Nephron (organoid): ENCODE measurements around the gene NMNAT3.

Experiments
- H3K27ac Mint-ChIP-seq, 3 experiments: 2 replicates each; pipeline ENCODE4 v1.8.0; 2020; ENCODE audit warnings: mixed read lengths in 3 of 3, mild to moderate bottlenecking in 2 of 3, moderate library complexity in 1 of 3
- H3K27me3 Mint-ChIP-seq: 2 replicates; pipeline ENCODE4 v1.8.0; 2021; ENCODE audit warnings: low read depth, mild to moderate bottlenecking, moderate library complexity, mixed read lengths
- H3K36me3 Mint-ChIP-seq: 2 replicates; pipeline ENCODE4 v1.8.0; 2020; ENCODE audit warnings: low read depth, mixed read lengths
- H3K4me1 Mint-ChIP-seq: 2 replicates; pipeline ENCODE4 v1.8.0; 2020; ENCODE audit warnings: mixed read lengths
- H3K4me3 Mint-ChIP-seq, 3 experiments: 2 replicates each; pipeline ENCODE4 v1.8.0; 2020; ENCODE audit warnings: mild to moderate bottlenecking in 3 of 3, mixed read lengths in 3 of 3, moderate library complexity in 2 of 3
- H3K9me3 Mint-ChIP-seq: 2 replicates; pipeline ENCODE4 v1.8.0; 2020; ENCODE audit warnings: mixed read lengths
- TF ChIP-seq, protein P1 (sequence below), 3 experiments: fragments of 200-600 bp; sonication (generic); IDR thresholded peaks; one replicate each; pipeline ENCODE4 v1.5.0; 2021; ENCODE audit warnings: antibody characterized with exemption in 3 of 3; ENCODE audit not compliant: unreplicated experiment in 3 of 3

Gene NMNAT3

DNA sequence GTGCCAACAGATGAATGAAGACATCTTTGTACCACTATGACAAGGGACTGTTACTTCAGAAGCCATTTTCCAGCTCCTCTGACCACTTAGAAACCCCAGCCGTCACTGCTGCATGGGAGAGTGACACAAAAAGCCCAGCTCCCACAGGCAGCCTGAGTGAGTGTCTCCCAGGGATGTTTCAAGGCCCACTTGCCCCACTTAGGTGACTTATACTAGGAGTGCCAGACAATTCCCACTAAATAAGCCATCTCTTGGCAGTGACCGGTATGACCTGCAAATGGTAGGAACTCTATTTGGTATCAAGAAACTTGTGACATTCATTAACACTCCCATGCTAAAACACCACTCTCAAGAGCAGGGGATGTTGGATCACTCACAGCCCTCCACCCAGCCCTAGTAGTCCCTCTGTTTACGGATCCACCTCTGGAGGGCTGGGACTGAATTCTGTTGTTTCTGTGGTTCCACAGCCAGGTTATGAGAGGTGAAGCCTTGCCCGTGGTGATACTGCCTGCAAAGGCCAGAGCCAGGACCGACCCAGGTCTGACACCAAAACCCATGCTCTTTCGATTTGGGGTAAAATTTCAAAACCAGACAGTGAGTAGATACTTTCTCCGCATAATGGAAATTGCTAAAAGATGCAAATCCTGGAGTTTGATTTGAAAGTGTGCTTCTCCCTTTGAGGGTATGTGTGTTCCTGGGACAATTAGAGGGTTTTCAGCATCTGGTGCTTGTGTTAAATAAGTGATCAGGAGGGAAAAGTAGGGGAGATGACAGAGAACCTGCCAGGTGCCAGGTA is 152.7 kb downstream of the NMNAT3 start:
- H3K27ac Mint-ChIP-seq, result peak overlapping the region in 1 of 3 experiments; percentile 13
- H3K27me3 Mint-ChIP-seq, result no peaks in the 10 kb centered on the region
- peaks cover 69% of the 10 kb centered on the region for H3K36me3 Mint-ChIP-seq
- no peaks in the 10 kb centered on the region for H3K9me3 Mint-ChIP-seq
- H3K4me1 Mint-ChIP-seq, result peaks cover 25% of the 10 kb centered on the region
- H3K4me3 Mint-ChIP-seq, result no peak overlapping the region
- TF ChIP-seq, protein P1, sequence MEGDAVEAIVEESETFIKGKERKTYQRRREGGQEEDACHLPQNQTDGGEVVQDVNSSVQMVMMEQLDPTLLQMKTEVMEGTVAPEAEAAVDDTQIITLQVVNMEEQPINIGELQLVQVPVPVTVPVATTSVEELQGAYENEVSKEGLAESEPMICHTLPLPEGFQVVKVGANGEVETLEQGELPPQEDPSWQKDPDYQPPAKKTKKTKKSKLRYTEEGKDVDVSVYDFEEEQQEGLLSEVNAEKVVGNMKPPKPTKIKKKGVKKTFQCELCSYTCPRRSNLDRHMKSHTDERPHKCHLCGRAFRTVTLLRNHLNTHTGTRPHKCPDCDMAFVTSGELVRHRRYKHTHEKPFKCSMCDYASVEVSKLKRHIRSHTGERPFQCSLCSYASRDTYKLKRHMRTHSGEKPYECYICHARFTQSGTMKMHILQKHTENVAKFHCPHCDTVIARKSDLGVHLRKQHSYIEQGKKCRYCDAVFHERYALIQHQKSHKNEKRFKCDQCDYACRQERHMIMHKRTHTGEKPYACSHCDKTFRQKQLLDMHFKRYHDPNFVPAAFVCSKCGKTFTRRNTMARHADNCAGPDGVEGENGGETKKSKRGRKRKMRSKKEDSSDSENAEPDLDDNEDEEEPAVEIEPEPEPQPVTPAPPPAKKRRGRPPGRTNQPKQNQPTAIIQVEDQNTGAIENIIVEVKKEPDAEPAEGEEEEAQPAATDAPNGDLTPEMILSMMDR (IDR thresholded peaks at IDR 0.05; ENCODE audit: unreplicated experiment in 3 of 3), result no peak

DNA sequence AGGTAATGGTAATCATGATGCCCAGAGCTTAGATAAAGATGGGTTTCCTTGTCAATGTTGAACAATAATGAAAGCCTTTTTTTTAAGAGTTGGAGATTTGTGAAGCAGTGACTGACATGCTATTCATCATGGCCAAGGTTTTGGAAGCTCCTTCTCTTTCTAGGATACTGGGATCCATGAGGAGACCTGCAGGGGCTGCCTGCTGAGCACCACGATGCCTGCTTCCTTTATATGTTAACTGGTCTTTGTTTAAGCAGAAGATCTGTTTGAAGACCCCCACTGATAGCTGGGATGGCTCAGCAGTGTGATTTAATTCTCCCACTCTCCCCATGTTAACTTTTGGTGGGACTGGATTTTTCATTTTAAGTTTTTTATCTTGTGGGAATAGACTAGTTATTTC is 154.1 kb downstream of the NMNAT3 start:
- Mint-ChIP-seq H3K9me3 (no peaks in the 10 kb centered on the region), H3K27ac (peak overlapping the region in 2 of 3 experiments; percentile 13 to 58), H3K4me1 (peaks cover 22% of the 10 kb centered on the region), H3K27me3 (no peaks in the 10 kb centered on the region), H3K4me3 (no peak overlapping the region), H3K36me3 (peaks cover 67% of the 10 kb centered on the region)
- TF ChIP-seq, protein P1 (IDR thresholded peaks at IDR 0.05; ENCODE audit: unreplicated experiment in 3 of 3), result no peak

DNA sequence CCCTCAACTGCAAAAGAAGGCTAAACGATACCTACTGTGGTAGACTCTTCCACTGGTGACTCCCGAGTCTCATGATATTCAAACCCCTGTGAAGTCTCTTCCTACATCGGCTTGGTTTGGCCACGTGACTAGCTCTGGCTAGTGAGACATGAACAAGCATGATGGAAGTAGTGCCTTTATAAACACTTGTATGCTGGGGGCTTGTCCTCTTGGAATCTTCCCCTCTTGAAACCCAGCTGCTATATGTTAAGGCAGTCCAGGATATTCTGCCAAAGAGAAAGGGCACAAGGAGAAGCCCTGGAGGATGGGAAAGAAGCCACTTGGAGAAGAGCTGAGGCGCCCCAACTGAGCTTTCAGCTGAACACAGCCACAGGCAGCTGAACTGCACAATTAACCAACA is 154.6 kb downstream of the NMNAT3 start:
- H3K9me3 Mint-ChIP-seq, result no peaks in the 10 kb centered on the region
- TF ChIP-seq, protein P1 (IDR thresholded peaks at IDR 0.05; ENCODE audit: unreplicated experiment in 3 of 3), result no peak
- H3K36me3 Mint-ChIP-seq, result peaks cover 66% of the 10 kb centered on the region
- H3K27ac Mint-ChIP-seq, result no peak overlapping the region
- no peaks in the 10 kb centered on the region for H3K27me3 Mint-ChIP-seq
- no peak overlapping the region for H3K4me3 Mint-ChIP-seq
- peaks cover 24% of the 10 kb centered on the region for H3K4me1 Mint-ChIP-seq

DNA sequence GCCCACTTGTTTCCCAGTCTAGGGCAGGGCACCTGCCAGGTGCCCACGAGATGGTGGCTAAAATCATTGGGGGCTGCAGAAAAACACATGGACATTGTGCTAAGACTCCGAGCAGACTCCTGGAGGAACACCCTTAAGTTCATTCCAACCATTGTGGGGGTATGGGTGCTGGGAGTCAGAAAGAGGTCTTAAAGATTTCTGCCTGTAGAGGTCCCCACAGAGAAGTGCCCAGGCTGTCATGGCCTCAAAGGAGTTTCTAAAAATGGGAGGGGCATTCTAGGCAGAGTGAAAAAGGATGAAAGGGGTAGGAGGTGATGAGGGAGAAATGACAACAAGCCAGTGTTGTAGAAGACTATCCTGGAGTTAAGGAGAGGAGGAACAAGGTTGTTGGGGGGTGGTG is 155.4 kb downstream of the NMNAT3 start:
- no peaks in the 10 kb centered on the region for H3K27me3 Mint-ChIP-seq
- TF ChIP-seq, protein P1 (IDR thresholded peaks at IDR 0.05; ENCODE audit: unreplicated experiment in 3 of 3), result no peak
- peaks cover 30% of the 10 kb centered on the region for H3K4me1 Mint-ChIP-seq
- H3K27ac Mint-ChIP-seq, result no peak overlapping the region
- H3K36me3 Mint-ChIP-seq, result peaks cover 68% of the 10 kb centered on the region
- H3K4me3 Mint-ChIP-seq, result no peak overlapping the region
- no peaks in the 10 kb centered on the region for H3K9me3 Mint-ChIP-seq

DNA sequence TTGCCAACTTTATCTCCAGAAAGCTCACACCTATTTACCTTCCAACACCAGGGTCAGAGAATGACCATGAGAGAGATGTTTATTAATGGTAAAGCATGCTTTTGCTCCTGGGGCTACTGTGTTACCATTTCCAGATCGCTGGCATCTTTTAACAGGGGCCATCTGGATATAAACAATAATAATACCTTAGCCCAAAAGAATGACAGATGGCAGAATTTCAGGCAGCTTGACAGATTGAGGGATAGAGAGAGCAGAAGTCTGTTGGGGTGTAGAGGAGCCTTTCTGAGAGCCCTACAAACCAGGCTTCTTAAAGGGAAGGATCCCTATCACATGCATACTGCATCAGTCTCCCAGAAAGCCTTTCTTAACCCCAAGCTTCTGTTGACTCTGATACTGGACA is 156.0 kb downstream of the NMNAT3 start:
- Mint-ChIP-seq H3K9me3 (no peaks in the 10 kb centered on the region), H3K36me3 (peaks cover 68% of the 10 kb centered on the region), H3K4me3 (no peak overlapping the region), H3K4me1 (peaks cover 29% of the 10 kb centered on the region), H3K27ac (no peak overlapping the region), H3K27me3 (no peaks in the 10 kb centered on the region)
- TF ChIP-seq, protein P1 (IDR thresholded peaks at IDR 0.05; ENCODE audit: unreplicated experiment in 3 of 3), result no peak

DNA sequence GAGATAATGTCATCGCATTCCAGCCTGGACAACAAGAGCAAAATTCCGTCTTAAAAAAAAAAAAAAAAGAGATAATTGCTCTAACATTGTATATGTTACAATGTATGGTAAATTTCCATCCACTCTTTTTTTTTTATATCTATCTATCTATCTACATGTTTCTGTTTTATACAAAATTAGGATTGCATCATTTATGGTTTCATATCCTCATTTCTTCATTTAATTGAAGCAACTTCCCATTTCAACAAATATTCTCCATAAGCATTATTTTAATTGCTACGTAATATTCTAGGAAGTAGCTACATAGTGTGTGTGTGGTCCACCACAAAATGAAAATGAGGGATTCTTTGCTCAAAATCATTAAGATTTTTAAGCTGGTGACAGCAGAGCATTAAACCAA is 156.6 kb downstream of the NMNAT3 start:
- Mint-ChIP-seq H3K4me1 (peaks cover 25% of the 10 kb centered on the region), H3K4me3 (no peak overlapping the region), H3K36me3 (peaks cover 70% of the 10 kb centered on the region), H3K27me3 (no peaks in the 10 kb centered on the region), H3K27ac (no peak overlapping the region), H3K9me3 (no peaks in the 10 kb centered on the region)
- TF ChIP-seq, protein P1 (IDR thresholded peaks at IDR 0.05; ENCODE audit: unreplicated experiment in 3 of 3), result no peak
